ENCODE measurements around the gene FHOD1. TPM values are rescaled to one million over a fixed set of nuclear protein-coding genes. Genes with fewer than 3 reads are reported as not detected.

FHOD1 gene
- total RNA-seq, 1 donor = 28.2 TPM

- Histone ChIP-seq H3K4me3 (ENCODE audit: insufficient read depth, low read length) (no peak overlapping the region), H4K20me1 (ENCODE audit: insufficient read depth, low read length) (no peaks in the 10 kb centered on the region), H3K36me3 (ENCODE audit: insufficient read depth, low read length) (peaks cover 8% of the 10 kb centered on the region), H2AFZ (ENCODE audit: low read length) (no peak overlapping the region), H3K27ac (ENCODE audit: low read depth, low read length) (no peak overlapping the region), H3K27me3 (ENCODE audit: insufficient read depth, low read length) (no peaks in the 10 kb centered on the region), H3K79me2 (ENCODE audit: insufficient read depth, low read length) (no peaks in the 10 kb centered on the region), H3K4me2 (ENCODE audit: insufficient read depth, low read length) (no peak overlapping the region), H3K4me1 (ENCODE audit: insufficient read depth, low read length) (peaks cover 6% of the 10 kb centered on the region), H3K9me3 (ENCODE audit: low read depth, low read length) (no peaks in the 10 kb centered on the region)
- no peak for TF ChIP-seq CTCF (IDR thresholded peaks at IDR 0.05; ENCODE audit: extremely low read depth, low read depth, low read length)
- DNase-seq (ENCODE audit: insufficient read length, low spot score, missing footprints) = peak; percentile 58
These were observed 44.2 kb upstream of the FHOD1 start for GRCh38 chr16:67291461-67291860.

- H4K20me1 ChIP-seq (ENCODE audit: insufficient read depth, low read length) = no peaks in the 10 kb centered on the region
These were observed 40.7 kb upstream of the FHOD1 start for GRCh38 chr16:67287960-67288359.

GRCh38 chr16:67286441-67287235 is 39.4 kb upstream of the FHOD1 start:
- Histone ChIP-seq H3K4me1 (ENCODE audit: insufficient read depth, low read length) (peaks cover 6% of the 10 kb centered on the region), H3K27ac (ENCODE audit: low read depth, low read length) (no peak overlapping the region), H4K20me1 (ENCODE audit: insufficient read depth, low read length) (no peaks in the 10 kb centered on the region), H3K36me3 (ENCODE audit: insufficient read depth, low read length) (peaks cover 29% of the 10 kb centered on the region), H3K9me3 (ENCODE audit: low read depth, low read length) (no peaks in the 10 kb centered on the region), H3K4me3 (ENCODE audit: insufficient read depth, low read length) (no peak overlapping the region), H3K4me2 (ENCODE audit: insufficient read depth, low read length) (no peak overlapping the region), H2AFZ (ENCODE audit: low read length) (no peak overlapping the region), H3K79me2 (ENCODE audit: insufficient read depth, low read length) (no peaks in the 10 kb centered on the region), H3K27me3 (ENCODE audit: insufficient read depth, low read length) (no peaks in the 10 kb centered on the region)
- TF ChIP-seq CTCF (IDR thresholded peaks at IDR 0.05; ENCODE audit: extremely low read depth, low read depth, low read length) = no peak
- DNase-seq (ENCODE audit: insufficient read length, low spot score, missing footprints) = peak; percentile 71

More at GRCh38 chr16:67287960-67288359, 40.7 kb upstream of the FHOD1 start:
- Histone ChIP-seq H3K79me2 (ENCODE audit: insufficient read depth, low read length) (no peaks in the 10 kb centered on the region), H3K4me3 (ENCODE audit: insufficient read depth, low read length) (no peak overlapping the region), H3K27me3 (ENCODE audit: insufficient read depth, low read length) (no peaks in the 10 kb centered on the region), H3K4me1 (ENCODE audit: insufficient read depth, low read length) (peaks cover 6% of the 10 kb centered on the region), H3K27ac (ENCODE audit: low read depth, low read length) (no peak overlapping the region), H2AFZ (ENCODE audit: low read length) (no peak overlapping the region), H3K36me3 (ENCODE audit: insufficient read depth, low read length) (peaks cover 17% of the 10 kb centered on the region), H3K4me2 (ENCODE audit: insufficient read depth, low read length) (no peak overlapping the region), H3K9me3 (ENCODE audit: low read depth, low read length) (no peaks in the 10 kb centered on the region)
- TF ChIP-seq CTCF (IDR thresholded peaks at IDR 0.05; ENCODE audit: extremely low read depth, low read depth, low read length) = no peak
- peak; percentile 57 for DNase-seq (ENCODE audit: insufficient read length, low spot score, missing footprints)
